HL-60/S4 treated with phorbol 12-myristate 13-acetate at 8.2 ng/mL for 4 days and 3 days (cell line): ENCODE measurements around the gene PTPN23.

Experiments
- in situ Hi-C: fragments of 300-500 bp; cut with MboI; formaldehyde crosslinking; loops from 2 replicates; pipeline ENCODE4 v1.15.0; 2022; ENCODE audit warnings: low sequenced_read_pairs

The PTPN23 gene

GRCh38 chr3:47418167-47419082 is 37.6 kb downstream of the PTPN23 start:
- in situ Hi-C loops: no loop called here

- in situ Hi-C loops: no loop called here
Measured at GRCh38 chr3:47419083-47420043, 38.5 kb downstream of the PTPN23 start.

DNA sequence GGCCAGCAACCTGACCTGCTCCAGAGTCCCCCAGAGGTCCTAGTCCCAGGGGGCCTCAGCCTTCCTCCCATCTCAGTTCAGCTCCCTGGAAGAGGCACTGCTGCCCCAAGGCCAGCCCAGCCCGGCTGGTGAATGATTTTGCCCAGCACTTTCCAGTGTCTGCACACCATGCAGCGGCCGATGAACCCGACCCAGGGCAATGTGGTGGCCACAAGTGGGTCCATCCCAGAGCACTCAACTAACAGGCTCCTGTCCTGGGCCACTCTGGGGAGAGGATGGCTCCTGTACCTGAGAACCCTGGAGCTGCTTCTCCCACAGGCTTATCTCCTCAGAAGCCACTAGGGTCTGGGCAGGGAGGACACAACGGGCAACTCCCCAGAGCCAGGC is 39.2 kb downstream of the PTPN23 start:
- in situ Hi-C loops: no loop called here

DNA sequence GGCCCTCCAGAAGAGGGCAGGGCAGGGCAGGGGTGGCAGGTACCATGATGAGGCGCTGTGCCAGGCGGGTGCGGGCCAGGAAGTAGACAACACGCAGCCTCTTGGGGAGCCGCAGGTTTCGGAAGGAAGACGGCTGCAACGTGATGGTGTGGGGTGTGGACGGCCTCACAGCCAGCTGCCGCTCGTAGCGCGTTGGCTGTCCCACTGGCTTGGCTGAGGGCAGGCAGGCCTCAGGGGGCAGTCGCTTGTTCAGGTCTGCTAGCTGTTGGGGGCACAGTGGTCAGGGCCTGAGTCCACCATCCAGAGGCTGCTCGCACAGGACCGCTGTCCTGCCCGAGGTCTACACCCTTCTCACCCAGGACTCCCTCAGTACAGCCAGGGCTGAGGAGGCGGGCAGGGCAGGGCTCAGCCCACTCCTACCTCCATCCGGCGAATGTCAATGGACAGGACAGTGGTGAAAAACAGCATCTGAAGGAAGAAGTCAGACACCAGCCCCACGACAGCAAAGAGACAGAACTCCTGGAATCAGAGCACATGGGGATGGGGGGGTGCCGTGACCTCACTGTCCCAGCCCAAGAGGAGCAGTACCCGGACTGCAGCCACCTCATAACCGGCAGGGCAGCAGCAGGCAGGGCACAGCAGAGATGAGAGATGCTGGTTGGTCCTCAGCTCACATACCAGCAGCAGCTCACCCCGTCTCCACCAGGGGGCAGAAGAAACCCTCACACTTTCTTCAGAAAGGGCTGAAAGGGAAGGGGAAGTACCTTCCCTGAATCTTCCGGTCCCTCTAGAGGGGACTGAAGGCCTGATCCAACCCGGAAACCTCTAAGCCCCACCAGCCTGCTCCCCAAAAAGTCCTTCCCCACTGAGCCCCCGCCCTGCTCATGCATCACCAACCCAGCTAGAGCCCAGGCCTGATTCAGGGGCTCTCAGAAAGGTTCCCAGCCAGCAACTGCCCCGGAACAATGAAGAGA is 40.0 kb downstream of the PTPN23 start:
- in situ Hi-C loops: no loop called here

DNA sequence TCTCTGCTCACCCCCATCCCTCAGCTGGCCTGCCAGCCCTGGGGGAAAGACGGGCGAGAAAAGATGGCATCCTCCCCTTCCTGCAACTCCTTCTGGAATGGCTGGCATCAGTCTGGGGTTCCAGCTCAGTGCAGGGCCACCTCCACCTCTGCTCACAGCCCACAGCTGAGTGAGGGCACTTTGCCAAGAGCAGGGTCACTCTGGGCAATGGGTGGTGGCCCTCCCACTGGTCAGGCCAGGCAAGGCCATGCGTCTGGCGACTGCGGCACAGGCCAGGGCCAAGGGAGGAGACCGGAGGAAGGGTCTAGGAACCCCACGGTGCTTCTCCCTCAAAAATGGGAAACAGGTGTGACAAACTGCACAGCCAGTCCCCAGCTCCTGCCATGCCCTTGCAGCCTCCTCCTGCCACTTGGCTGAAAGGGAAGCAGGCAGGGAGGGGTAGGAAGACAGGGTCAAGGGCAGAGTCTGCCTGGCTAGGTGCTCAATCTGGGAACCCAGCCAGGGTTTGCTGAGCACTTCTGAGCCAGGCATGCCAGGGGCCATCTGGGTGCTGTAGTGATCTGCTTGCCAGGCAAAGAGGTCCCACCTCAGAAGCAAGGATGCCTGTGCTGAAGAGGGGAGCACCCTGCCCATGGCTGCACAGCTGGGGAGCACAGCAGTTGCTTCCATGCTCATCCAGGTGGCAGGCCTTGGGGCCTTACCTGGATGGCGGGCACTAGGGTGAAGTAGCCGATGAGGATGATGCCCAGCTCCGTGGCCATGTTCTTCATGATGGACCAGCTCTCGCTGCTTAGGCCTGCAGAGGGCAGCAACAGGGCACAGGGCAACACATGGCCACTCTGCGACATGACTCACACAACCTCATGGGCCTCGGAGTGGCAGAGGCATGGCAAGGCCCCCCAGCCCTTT is 41.2 kb downstream of the PTPN23 start:
- in situ Hi-C loops: no loop called here

- in situ Hi-C loops: no loop called here
Measured at GRCh38 chr3:47422743-47423142, 41.9 kb downstream of the PTPN23 start.

- in situ Hi-C loops: no loop called here
Measured at GRCh38 chr3:47423548-47424145, 42.8 kb downstream of the PTPN23 start.

DNA sequence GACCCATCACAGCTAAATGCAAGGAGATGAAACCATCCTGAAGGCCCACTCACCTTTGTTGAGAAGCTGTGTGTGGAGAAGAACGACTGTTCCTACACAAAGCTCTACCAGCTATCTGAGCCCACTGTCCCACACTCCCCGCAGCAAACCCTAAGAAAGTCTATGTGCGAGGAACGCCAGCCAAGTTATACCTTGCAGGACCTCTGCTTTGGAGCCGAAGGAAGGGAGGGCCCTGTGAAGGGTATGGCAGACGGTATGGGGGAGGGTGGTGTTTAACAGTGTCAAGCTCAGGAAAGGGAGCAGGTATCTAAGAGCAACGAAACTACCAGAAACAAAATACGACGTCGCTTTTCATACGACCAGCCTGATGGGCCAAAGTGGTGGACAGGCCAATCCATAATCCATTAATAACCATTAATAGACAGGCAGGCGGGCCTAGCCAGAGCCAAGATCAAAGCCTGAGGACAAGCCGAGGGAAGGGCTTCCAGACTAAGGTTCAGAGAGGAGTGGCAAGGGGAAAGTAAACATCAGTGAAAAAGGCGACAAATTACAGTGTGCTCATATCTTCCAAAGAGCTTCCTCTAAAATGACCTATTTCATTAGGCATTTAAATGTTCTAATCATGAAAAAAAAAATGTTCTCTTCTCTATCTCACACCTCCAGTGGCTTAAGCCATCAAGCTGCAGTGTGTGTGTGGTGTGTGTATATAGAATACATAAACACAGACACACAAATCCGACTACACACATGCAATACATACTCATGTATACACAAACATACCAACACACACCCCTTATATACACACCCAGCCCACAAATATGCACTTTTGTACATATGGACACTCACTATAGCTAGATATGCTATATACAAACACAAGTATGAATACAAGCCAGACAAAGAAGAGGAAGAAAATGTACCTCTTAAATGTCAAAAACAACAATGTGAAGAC is 43.9 kb downstream of the PTPN23 start:
- in situ Hi-C loops: no loop called here

DNA sequence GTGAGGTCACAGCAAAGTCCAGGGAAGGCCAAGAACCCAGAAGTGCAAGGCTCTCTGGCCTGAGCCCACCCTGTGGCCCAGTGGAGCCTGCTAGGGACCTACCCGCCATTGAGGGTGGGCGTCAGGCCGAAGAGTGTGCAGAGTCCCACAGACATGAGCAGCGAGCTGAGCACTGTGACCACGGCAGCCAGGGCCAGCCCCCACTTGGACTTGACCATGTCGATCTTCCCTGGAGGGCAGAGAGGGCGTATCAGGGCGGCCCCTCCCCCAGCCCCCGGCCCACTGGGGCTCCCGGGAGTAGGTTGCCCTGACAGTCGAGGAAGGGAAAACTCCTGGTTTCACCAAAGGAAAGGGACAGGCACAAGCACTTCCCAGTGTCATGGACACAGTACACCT is 44.6 kb downstream of the PTPN23 start:
- in situ Hi-C loops: no loop called here

DNA sequence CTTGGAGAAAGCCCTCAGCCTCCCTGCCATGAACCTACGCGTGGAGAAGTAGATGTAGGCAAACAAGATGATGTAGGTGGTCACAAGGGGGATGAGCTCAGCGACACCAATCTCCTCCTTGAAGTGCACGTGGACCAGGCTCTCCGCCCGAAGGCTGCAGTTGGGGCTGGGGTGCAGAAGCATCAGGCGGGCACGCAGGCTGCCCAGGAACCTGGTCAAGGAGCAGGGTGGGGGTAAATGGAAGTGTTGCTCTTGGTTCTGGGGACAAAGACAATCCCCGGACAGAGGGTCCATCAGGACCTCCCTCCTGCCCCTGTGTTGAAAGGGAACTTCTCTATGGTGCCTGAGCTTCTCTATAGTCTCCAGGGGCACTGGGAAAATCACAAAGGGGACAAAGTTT is 45.1 kb downstream of the PTPN23 start:
- in situ Hi-C loops: no loop called here

- in situ Hi-C loops: no loop called here
Measured at GRCh38 chr3:47427866-47428265, 47.0 kb downstream of the PTPN23 start.

- in situ Hi-C loops: no loop called here
Measured at GRCh38 chr3:47428662-47429061, 47.8 kb downstream of the PTPN23 start.

DNA sequence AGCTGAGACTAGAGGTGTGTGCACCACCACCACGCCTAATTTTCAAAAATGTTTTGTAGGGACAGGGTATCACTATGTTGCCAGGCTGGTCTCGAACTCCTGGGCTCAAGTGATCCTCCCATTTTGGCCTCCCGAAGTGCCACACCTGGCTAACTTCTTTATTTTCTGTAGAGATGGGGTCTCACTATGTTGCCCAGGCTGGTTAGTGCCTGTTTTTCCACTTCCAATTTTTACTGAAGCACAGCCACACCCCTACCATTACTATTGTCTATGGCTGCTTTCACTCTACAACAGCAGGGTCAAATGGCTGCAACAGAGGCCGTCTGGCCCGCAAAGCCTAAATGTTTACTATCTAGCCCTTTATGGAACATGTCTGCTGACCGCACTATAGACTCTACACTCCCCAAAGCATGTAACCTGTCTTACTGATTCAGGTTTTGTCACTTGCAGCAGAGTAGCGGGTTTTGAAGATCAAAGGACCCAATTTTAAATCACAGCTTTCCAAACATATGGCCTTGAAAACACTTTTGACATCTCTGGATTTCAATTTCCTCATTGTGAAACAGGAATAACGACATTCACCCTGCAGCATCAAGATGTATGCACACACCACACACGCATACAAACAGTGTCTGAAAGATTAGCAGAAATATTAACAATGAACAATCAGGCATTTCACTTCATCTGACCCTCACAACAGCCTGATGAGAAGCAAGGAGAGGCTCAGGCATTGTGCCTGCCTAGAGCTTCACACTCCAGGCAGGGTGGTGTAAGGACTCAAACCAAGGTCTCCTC is 48.9 kb downstream of the PTPN23 start:
- in situ Hi-C loops: no loop called here

GRCh38 chr3:47430606-47431005 is 49.8 kb downstream of the PTPN23 start:
- in situ Hi-C loops: no loop called here

GRCh38 chr3:47431225-47431624 is 50.4 kb downstream of the PTPN23 start:
- in situ Hi-C loops: no loop called here

GRCh38 chr3:47432673-47433072 is 51.9 kb downstream of the PTPN23 start:
- in situ Hi-C loops: no loop called here

DNA sequence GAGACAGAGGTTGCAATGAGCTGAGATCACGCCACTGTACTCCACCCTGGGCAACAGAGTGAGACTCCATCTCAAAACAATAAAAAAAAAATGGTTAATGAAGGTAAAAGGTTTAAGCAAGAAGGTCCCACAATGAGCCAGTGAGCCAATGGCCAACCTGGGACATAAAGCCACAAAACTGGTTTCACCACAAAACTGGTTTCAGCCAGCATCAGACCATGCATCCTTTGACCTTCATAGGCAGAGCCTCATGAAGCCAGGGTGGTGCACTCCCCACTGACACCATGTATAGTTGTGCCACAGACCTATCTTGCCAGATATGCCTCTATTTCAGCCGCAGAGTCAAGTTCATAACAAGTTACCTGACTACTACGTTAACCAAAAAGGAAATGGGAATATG is 53.0 kb downstream of the PTPN23 start:
- in situ Hi-C loops: no loop called here
